ENCODE data around the gene WASF2. TPM values are rescaled to one million over a fixed set of nuclear protein-coding genes. Genes with fewer than 3 reads are reported as not detected.
A peak's percentile ranks its signal among the peaks of the same experiment; 100 is the strongest.

The WASF2 gene
- total RNA-seq, 5 donors from 2014 or later (not counting 1 experiment from before 2014, with no cell fraction given): 145 to 161 (median 156) TPM

DNA sequence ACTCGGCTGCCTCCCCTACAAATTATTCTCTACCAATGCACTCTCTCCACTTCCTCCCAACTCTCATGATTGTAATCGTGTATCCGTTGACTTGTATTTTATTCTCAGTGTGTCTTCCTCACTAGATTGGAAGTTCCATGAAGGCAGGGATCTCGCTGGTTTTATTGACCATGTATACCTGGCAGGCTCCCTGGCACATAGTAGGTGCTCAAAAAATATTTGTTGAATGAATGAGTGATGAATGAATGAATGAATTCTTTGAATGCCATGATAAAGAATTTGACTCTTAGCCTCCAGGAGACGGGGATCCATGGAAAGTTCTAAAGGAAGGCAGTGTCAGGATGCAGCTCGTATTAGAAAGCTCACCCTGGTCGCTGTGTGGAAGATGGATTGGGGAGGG lies 28.8 kb upstream of the WASF2 start:
- DNase-seq (no peak), ATAC-seq (replicated peaks in 1 of 4) (no peak)
- POLR2A ChIA-PET: no interaction called here
- Histone ChIP-seq H3K4me3 (ENCODE audit: control insufficient read depth in 1 of 2, extremely low read depth in 1 of 2, low read length in 1 of 2) (no peak overlapping the region), H3K27ac (ENCODE audit: low read length) (no peak overlapping the region), H3K36me3 (ENCODE audit: control insufficient read depth in 2 of 2, extremely low read depth in 1 of 2, insufficient read depth in 1 of 2, low read length in 1 of 2) (no peaks in the 10 kb centered on the region), H3K4me1 (ENCODE audit: control insufficient read depth in 1 of 2, extremely low read depth in 1 of 2, insufficient read depth in 2 of 2, low read length in 2 of 2) (peaks cover 35 to 60% of the 10 kb centered on the region in 2 experiments), H3K27me3 (replicated peaks in 1 of 2; ENCODE audit: control insufficient read depth in 2 of 2, extremely low read depth in 1 of 2, insufficient read depth in 2 of 2, low read length in 1 of 2) (peaks cover 0 to 5% of the 10 kb centered on the region in 2 experiments), H3K9me3 (no peaks in the 10 kb centered on the region)
- 97% methylated on average over 7 of the region's 7 CpGs for WGBS (ENCODE audit: insufficient coverage)
- H3K4me3 Mint-ChIP-seq: no peak overlapping the region
- CTCF ChIA-PET: no interaction called here
- H3K27ac Mint-ChIP-seq: peak overlapping the region in 1 of 2 donors; percentile 21
- no peaks in the 10 kb centered on the region for H3K9me3 Mint-ChIP-seq
- no peaks in the 10 kb centered on the region for H3K27me3 Mint-ChIP-seq
- no peaks in the 10 kb centered on the region for H3K36me3 Mint-ChIP-seq
- H3K4me1 Mint-ChIP-seq: peaks cover 49 to 59% (median 51%) of the 10 kb centered on the region in 3 donors

- Histone ChIP-seq H3K4me3 (ENCODE audit: control insufficient read depth in 1 of 2, extremely low read depth in 1 of 2, low read length in 1 of 2) (no peak overlapping the region), H3K9me3 (no peaks in the 10 kb centered on the region), H3K27ac (ENCODE audit: low read length) (no peak overlapping the region), H3K4me1 (ENCODE audit: control insufficient read depth in 1 of 2, extremely low read depth in 1 of 2, insufficient read depth in 2 of 2, low read length in 2 of 2) (peaks cover 31 to 53% of the 10 kb centered on the region in 2 experiments), H3K27me3 (replicated peaks in 1 of 2; ENCODE audit: control insufficient read depth in 2 of 2, extremely low read depth in 1 of 2, insufficient read depth in 2 of 2, low read length in 1 of 2) (peaks cover 0 to 5% of the 10 kb centered on the region in 2 experiments), H3K36me3 (ENCODE audit: control insufficient read depth in 2 of 2, extremely low read depth in 1 of 2, insufficient read depth in 1 of 2, low read length in 1 of 2) (no peaks in the 10 kb centered on the region)
- H3K27me3 Mint-ChIP-seq: no peaks in the 10 kb centered on the region
- no peaks in the 10 kb centered on the region for H3K36me3 Mint-ChIP-seq
- no peaks in the 10 kb centered on the region for H3K9me3 Mint-ChIP-seq
- DNase-seq: no peak
- ChIA-PET POLR2A (no interaction called here), CTCF (no interaction called here)
- peaks cover 43 to 53% (median 45%) of the 10 kb centered on the region in 3 donors for H3K4me1 Mint-ChIP-seq
- H3K4me3 Mint-ChIP-seq: peak overlapping the region in 1 of 3 donors; percentile 14
- peak overlapping the region in 1 of 2 donors; percentile 62 for H3K27ac Mint-ChIP-seq
- no peak for ATAC-seq (replicated peaks in 1 of 4)
- 83% methylated on average over 17 of the region's 21 CpGs for WGBS (ENCODE audit: insufficient coverage)
These were observed 28.1 kb upstream of the WASF2 start for GRCh38 chr1:27517907-27518718.

GRCh38 chr1:27517301-27517700 lies 27.3 kb upstream of the WASF2 start:
- no peak overlapping the region for H3K4me3 ChIP-seq (ENCODE audit: control insufficient read depth in 1 of 2, extremely low read depth in 1 of 2, low read length in 1 of 2)
- peaks cover 0 to 5% of the 10 kb centered on the region in 2 experiments for H3K27me3 ChIP-seq (replicated peaks in 1 of 2; ENCODE audit: control insufficient read depth in 2 of 2, extremely low read depth in 1 of 2, insufficient read depth in 2 of 2, low read length in 1 of 2)
- 86% methylated on average over 2 of the region's 2 CpGs for WGBS (ENCODE audit: insufficient coverage)
- Mint-ChIP-seq H3K27ac (no peak overlapping the region), H3K4me3 (no peak overlapping the region), H3K36me3 (no peaks in the 10 kb centered on the region), H3K27me3 (no peaks in the 10 kb centered on the region), H3K4me1 (peaks cover 34 to 46% (median 38%) of the 10 kb centered on the region in 3 donors), H3K9me3 (no peaks in the 10 kb centered on the region)
- CTCF ChIA-PET: no interaction called here
- no peaks in the 10 kb centered on the region for H3K9me3 ChIP-seq
- no peak for DNase-seq
- no peak overlapping the region for H3K27ac ChIP-seq (ENCODE audit: low read length)
- ATAC-seq (replicated peaks in 1 of 4): no peak
- POLR2A ChIA-PET: no interaction called here
- peaks cover 31 to 45% of the 10 kb centered on the region in 2 experiments for H3K4me1 ChIP-seq (ENCODE audit: control insufficient read depth in 1 of 2, extremely low read depth in 1 of 2, insufficient read depth in 2 of 2, low read length in 2 of 2)
- H3K36me3 ChIP-seq (ENCODE audit: control insufficient read depth in 2 of 2, extremely low read depth in 1 of 2, insufficient read depth in 1 of 2, low read length in 1 of 2): no peaks in the 10 kb centered on the region

- Mint-ChIP-seq H3K9me3 (no peaks in the 10 kb centered on the region), H3K27ac (no peak overlapping the region), H3K4me1 (peaks cover 19 to 29% (median 22%) of the 10 kb centered on the region in 3 donors), H3K36me3 (no peaks in the 10 kb centered on the region), H3K27me3 (no peaks in the 10 kb centered on the region), H3K4me3 (no peak overlapping the region)
- ChIA-PET POLR2A (no interaction called here), CTCF (interaction anchor here in 1 of 2 donors (0.6 kb wide), 1 partner anchor 308 kb away, joined by 3 read pairs; no protein-coding TSS in a partner anchor)
- H3K9me3 ChIP-seq: no peaks in the 10 kb centered on the region
- ATAC-seq (replicated peaks in 1 of 4) (no peak), DNase-seq (no peak)
- no peaks in the 10 kb centered on the region for H3K36me3 ChIP-seq (ENCODE audit: control insufficient read depth in 2 of 2, extremely low read depth in 1 of 2, insufficient read depth in 1 of 2, low read length in 1 of 2)
- no peak overlapping the region for H3K27ac ChIP-seq (ENCODE audit: low read length)
- H3K27me3 ChIP-seq (replicated peaks in 1 of 2; ENCODE audit: control insufficient read depth in 2 of 2, extremely low read depth in 1 of 2, insufficient read depth in 2 of 2, low read length in 1 of 2): peaks cover 0 to 5% of the 10 kb centered on the region in 2 experiments
- H3K4me1 ChIP-seq (ENCODE audit: control insufficient read depth in 1 of 2, extremely low read depth in 1 of 2, insufficient read depth in 2 of 2, low read length in 2 of 2): peaks cover 22 to 28% of the 10 kb centered on the region in 2 experiments
- no peak overlapping the region for H3K4me3 ChIP-seq (ENCODE audit: control insufficient read depth in 1 of 2, extremely low read depth in 1 of 2, low read length in 1 of 2)
- no CpG with 5 or more reads among the region's 3 CpGs for WGBS (ENCODE audit: insufficient coverage)
These were observed 25.7 kb upstream of the WASF2 start for GRCh38 chr1:27515626-27516025.

- 52% methylated on average over 7 of the region's 7 CpGs for WGBS (ENCODE audit: insufficient coverage)
- ChIA-PET POLR2A (no interaction called here), CTCF (no interaction called here)
- Mint-ChIP-seq H3K27ac (no peak overlapping the region), H3K4me1 (peaks cover 10 to 20% (median 12%) of the 10 kb centered on the region in 3 donors), H3K9me3 (no peaks in the 10 kb centered on the region), H3K27me3 (no peaks in the 10 kb centered on the region), H3K36me3 (no peaks in the 10 kb centered on the region), H3K4me3 (no peak overlapping the region)
- Histone ChIP-seq H3K27ac (ENCODE audit: low read length) (no peak overlapping the region), H3K4me1 (ENCODE audit: control insufficient read depth in 1 of 2, extremely low read depth in 1 of 2, insufficient read depth in 2 of 2, low read length in 2 of 2) (peaks cover 12% of the 10 kb centered on the region in 2 experiments), H3K4me3 (ENCODE audit: control insufficient read depth in 1 of 2, extremely low read depth in 1 of 2, low read length in 1 of 2) (no peak overlapping the region), H3K9me3 (no peaks in the 10 kb centered on the region), H3K27me3 (replicated peaks in 1 of 2; ENCODE audit: control insufficient read depth in 2 of 2, extremely low read depth in 1 of 2, insufficient read depth in 2 of 2, low read length in 1 of 2) (peaks cover 0 to 5% of the 10 kb centered on the region in 2 experiments), H3K36me3 (ENCODE audit: control insufficient read depth in 2 of 2, extremely low read depth in 1 of 2, insufficient read depth in 1 of 2, low read length in 1 of 2) (no peaks in the 10 kb centered on the region)
- ATAC-seq (replicated peaks in 1 of 4) (no peak), DNase-seq (no peak)
These were observed 24.0 kb upstream of the WASF2 start for GRCh38 chr1:27513958-27514357.

DNA sequence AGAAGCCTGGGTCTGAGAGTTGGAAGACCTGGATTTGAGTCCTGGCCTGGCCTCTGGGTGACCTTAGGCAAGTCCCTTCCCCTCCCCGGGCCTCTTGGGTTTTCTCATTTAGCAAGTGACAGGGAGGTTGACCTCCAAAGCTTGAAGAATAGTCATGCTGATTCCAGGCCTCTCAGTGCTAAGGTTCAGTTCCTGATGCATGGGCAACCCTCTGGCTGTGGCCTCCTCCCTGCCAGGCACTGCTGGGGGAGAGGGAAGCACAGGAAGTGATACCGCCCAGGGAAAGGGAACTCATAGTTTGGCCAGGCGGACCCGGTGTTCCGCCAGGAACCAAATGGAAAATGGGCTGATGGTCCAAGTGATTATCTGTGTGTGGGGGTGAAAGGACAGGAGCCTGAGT lies 23.6 kb upstream of the WASF2 start:
- H3K27ac Mint-ChIP-seq: no peak overlapping the region
- H3K36me3 Mint-ChIP-seq: no peaks in the 10 kb centered on the region
- ChIA-PET POLR2A (no interaction called here), CTCF (no interaction called here)
- ATAC-seq (replicated peaks in 1 of 4): no peak
- 82% methylated on average over 4 of the region's 5 CpGs for WGBS (ENCODE audit: insufficient coverage)
- H3K4me3 Mint-ChIP-seq: no peak overlapping the region
- peaks cover 9 to 11% of the 10 kb centered on the region in 2 experiments for H3K4me1 ChIP-seq (ENCODE audit: control insufficient read depth in 1 of 2, extremely low read depth in 1 of 2, insufficient read depth in 2 of 2, low read length in 2 of 2)
- H3K27me3 ChIP-seq (replicated peaks in 1 of 2; ENCODE audit: control insufficient read depth in 2 of 2, extremely low read depth in 1 of 2, insufficient read depth in 2 of 2, low read length in 1 of 2): peaks cover 0 to 5% of the 10 kb centered on the region in 2 experiments
- no peaks in the 10 kb centered on the region for H3K9me3 ChIP-seq
- H3K4me1 Mint-ChIP-seq: peaks cover 9 to 15% (median 10%) of the 10 kb centered on the region in 3 donors
- H3K27me3 Mint-ChIP-seq: no peaks in the 10 kb centered on the region
- H3K4me3 ChIP-seq (ENCODE audit: control insufficient read depth in 1 of 2, extremely low read depth in 1 of 2, low read length in 1 of 2): no peak overlapping the region
- DNase-seq: no peak
- H3K9me3 Mint-ChIP-seq: no peaks in the 10 kb centered on the region
- H3K36me3 ChIP-seq (ENCODE audit: control insufficient read depth in 2 of 2, extremely low read depth in 1 of 2, insufficient read depth in 1 of 2, low read length in 1 of 2): no peaks in the 10 kb centered on the region
- no peak overlapping the region for H3K27ac ChIP-seq (ENCODE audit: low read length)
